Cardiac fibroblast (primary cell): ENCODE results near the gene TRIB2.

Source experiments
- DNase-seq, 2 donors: peaks; one replicate each; pipeline versions ENCODE4 v3.0.0 to v3.0.0-alpha.2; 2010; ENCODE audit warnings: low read depth in 2 of 2
- H3K4me3 ChIP-seq, 2 donors: replicated peaks in 1 of 2; 1 replicate in 1 of 2; 2 replicates in 1 of 2; pipeline ENCODE4 v1.5.1; 2011; ENCODE audit warnings: low read depth in 2 of 2, low read length in 2 of 2, mild to moderate bottlenecking in 2 of 2, moderate library complexity in 1 of 2
- TF ChIP-seq, protein P1 (sequence below): IDR thresholded peaks from one replicate; pipeline ENCODE4 v1.5.1; 2011; ENCODE audit warnings: low read depth, mild to moderate bottlenecking, low read length, inconsistent platforms

The TRIB2 gene

DNA sequence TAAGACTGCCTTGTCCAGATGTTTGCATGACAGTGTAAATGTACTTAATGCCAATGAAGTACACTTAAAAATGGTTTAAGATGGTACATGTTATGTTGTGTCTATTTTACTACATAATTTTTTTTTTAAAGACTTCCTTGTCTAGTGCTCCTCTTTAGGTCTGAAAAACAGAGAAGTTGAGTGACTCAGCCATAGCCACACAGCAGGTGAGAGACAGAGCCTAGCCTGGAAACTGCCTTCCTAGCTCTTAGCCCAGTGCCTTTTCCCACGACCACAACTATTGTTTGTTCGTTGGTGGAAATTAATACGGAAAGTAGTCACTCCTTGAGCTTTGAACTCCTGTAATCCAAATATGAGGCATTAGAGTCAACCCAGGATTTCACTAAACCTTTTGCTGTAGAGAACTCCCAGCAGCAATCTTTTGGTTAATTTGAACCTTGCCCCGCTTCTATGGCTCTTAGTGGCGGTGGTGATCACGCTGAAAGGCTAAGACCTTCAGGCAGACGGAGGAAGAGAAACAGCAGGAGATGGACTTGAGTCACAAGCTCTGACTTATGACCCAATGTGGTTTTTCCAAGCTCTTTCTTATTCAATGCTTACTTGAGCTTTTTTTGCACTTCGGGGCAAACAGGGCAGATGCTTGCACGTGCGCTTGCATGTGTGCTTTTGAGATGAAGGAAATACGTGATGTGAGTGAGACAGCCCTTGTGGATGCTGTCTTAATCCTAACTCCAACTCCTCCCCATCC, 21.2 kb downstream of the TRIB2 start:
- TF ChIP-seq, protein P1, sequence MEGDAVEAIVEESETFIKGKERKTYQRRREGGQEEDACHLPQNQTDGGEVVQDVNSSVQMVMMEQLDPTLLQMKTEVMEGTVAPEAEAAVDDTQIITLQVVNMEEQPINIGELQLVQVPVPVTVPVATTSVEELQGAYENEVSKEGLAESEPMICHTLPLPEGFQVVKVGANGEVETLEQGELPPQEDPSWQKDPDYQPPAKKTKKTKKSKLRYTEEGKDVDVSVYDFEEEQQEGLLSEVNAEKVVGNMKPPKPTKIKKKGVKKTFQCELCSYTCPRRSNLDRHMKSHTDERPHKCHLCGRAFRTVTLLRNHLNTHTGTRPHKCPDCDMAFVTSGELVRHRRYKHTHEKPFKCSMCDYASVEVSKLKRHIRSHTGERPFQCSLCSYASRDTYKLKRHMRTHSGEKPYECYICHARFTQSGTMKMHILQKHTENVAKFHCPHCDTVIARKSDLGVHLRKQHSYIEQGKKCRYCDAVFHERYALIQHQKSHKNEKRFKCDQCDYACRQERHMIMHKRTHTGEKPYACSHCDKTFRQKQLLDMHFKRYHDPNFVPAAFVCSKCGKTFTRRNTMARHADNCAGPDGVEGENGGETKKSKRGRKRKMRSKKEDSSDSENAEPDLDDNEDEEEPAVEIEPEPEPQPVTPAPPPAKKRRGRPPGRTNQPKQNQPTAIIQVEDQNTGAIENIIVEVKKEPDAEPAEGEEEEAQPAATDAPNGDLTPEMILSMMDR, result no peak
- no peak overlapping the region for H3K4me3 ChIP-seq
- peak in 1 of 2 donors; percentile 78 for DNase-seq

DNA sequence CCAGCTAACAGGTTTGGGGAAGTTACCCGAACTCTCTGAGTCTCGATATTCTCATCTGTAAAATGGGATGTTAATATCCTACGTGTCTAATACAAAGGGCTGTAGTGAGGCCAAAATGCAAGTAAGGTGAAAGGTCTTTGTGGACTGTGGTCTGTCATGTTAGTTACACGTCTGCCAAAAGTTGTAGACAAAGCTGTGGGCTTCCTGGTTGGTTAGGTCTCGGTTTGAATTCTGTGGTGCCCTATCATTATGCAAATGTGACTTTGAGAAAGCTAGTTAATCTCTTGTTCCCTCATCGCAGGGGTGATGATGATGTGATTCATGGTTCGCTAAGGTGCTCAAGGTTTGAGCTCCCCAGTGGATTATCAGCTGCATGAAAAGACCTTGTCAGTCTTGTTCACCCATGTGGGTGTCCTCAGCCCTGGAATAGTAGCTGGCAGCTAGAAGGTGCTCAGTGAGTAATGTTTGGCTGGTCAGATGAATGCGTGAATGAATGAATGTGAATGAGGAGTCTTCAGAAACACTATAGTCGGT, 23.1 kb downstream of the TRIB2 start:
- DNase-seq, result no peak
- TF ChIP-seq, protein P1, result no peak
- no peak overlapping the region for H3K4me3 ChIP-seq

DNA sequence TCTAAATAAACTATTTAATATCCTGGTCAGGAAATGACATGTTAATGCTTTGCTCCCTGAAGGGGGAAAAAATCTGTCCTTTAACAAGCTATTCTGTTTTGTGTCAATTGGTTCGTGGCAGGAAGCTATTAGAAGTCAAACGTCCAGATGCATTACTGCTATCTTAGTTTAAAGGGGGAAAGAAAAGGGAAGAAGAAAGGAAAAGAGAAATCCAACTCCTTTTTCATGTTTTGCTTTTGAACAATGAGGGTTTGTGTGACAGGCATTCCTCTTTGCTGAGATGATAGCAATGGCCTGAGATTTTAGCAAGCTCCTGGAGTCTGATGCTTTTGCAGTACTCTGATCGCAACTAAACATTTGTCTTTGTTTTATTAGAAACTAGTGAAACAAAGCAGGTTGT, 24.6 kb downstream of the TRIB2 start:
- TF ChIP-seq, protein P1, result no peak
- no peak overlapping the region for H3K4me3 ChIP-seq
- DNase-seq, result no peak

DNA sequence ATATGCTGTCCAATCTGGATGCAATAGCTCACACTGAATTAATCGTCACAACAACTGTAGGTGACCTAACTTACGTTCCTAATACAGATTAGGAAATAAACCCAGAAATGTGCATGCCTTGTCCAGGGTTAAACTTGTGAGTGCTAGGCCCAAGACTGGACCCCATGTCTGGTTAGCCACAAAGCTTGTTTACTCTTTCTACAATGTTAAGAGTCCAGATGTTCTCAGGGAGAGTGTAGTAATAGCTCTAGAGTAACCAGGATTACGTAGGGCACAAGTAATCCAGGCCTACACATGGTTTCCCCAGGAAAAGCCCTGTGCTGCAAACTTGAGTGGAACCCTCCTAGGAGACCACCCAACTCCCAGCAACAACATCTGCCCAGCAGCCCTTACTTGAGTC, 26.2 kb downstream of the TRIB2 start:
- no peak overlapping the region for H3K4me3 ChIP-seq
- DNase-seq, result no peak
- TF ChIP-seq, protein P1, result no peak

DNA sequence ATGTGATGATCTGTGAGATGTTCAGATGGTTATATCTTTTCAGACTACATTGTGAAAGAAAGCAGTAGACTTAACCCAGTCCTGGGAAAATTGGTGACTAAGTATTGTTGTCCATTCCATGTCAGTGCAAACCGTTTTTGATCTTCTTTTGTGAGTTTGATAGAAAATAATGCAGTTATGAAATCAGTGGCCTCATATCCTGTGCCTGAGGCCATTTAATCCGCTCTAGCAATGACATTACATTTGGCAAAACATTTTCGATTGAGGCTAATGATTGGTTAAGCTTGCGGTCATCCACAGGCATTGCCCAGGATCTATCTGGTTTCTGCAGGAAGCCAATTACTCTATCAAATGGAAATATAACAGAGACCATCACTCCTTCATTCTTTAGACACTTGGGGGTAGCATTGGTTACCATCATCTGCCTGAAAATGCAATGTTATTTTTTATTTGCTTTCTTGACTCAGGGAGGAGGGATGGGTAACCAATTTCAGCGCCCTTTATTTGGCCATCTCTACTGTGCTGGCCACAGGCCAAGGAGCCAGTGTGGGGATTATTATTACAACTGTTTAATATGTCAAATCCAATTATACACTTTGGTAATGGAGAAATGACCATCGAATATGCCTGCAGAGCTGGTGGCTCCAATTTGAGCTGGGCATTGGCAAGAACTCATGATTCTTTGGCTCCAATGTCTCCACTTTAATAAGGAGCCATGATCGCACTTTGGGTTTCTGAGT, 33.6 kb downstream of the TRIB2 start:
- H3K4me3 ChIP-seq, result no peak overlapping the region
- TF ChIP-seq, protein P1, result no peak
- no peak for DNase-seq

DNA sequence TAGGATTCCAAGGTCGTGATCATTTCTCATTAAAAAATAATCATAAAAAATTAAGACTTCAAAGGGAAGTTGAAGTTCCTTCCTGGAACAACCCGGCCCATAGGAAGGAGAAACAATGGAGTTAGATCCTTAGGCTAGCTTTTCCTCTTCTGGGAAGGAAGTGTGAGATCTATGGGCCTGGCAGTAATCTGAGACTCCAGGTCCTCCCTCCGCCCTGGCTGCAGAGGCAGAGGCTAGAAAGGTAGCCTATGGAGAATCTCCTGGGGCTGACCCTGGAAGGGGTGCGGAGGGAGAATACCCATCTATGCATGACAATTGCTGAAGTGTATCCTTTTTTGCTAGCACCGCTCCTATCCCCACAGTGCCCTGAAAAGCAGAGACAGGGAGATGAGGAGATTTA, 37.9 kb downstream of the TRIB2 start:
- no peak for DNase-seq
- H3K4me3 ChIP-seq, result no peak overlapping the region
- TF ChIP-seq, protein P1, result no peak
